Astrocyte (in vitro differentiated cells and primary cell): ENCODE data around the gene KCNQ1.

Experiments
- CTCF ChIP-seq: IDR thresholded peaks from 2 replicates; pipeline ENCODE4 v1.5.1; 2011; ENCODE audit warnings: low read depth, mild to moderate bottlenecking, inconsistent platforms, low read length, moderate library complexity; ENCODE audit not compliant: insufficient read depth
- EZH2 ChIP-seq: IDR thresholded peaks from 2 replicates; pipeline ENCODE4 v1.6.1; 2012; ENCODE audit warnings: mild to moderate bottlenecking, low read length, inconsistent platforms; ENCODE audit not compliant: insufficient read depth

GRCh38 chr11:2802389-2803185 is 357.8 kb downstream of the KCNQ1 start:
- TF ChIP-seq CTCF (no peak), EZH2 (no peak)
